ENCODE data around the gene WWC2.

GRCh38 chr4:183347146-183347545, 248.1 kb downstream of the WWC2 start:
- TF ChIP-seq CTCF (IDR thresholded peaks at IDR 0.05; ENCODE audit: poor library complexity) (no peak), EZH2phosphoT487 (IDR thresholded peaks at IDR 0.05; ENCODE audit: low read depth, severe bottlenecking, unreplicated experiment) (no peak), EZH2 (IDR thresholded peaks at IDR 0.05; ENCODE audit: borderline replicate concordance) (no peak)
